Keratinocyte (primary cell): ENCODE results near the gene GRK5. TPM values are rescaled to one million over a fixed set of nuclear protein-coding genes. Genes with fewer than 3 reads are reported as not detected.

ENCODE experiments used
- DNase-seq: peaks from one replicate; pipeline ENCODE4 v3.0.0-alpha.2; 2011; ENCODE audit warnings: low read depth, missing footprints, low spot score
- FAIRE-seq: peaks from 2 replicates; lab custom pipeline; 2011; peaks lifted over from hg19 to GRCh38; lab: Jason Lieb, UNC
- H2AFZ ChIP-seq: 2 replicates; pipeline ENCODE4 v1.6.0; 2012; ENCODE audit warnings: low read length, control low read depth, inconsistent platforms; ENCODE audit not compliant: control insufficient read depth
- H3K27ac ChIP-seq: 2 replicates; pipeline ENCODE4 v1.5.1; 2011; ENCODE audit warnings: low read length; ENCODE audit not compliant: control insufficient read depth, insufficient read depth
- H3K27me3 ChIP-seq: 3 replicates; pipeline ENCODE4 v1.6.0; 2011; ENCODE audit warnings: low read length; ENCODE audit not compliant: control insufficient read depth, insufficient read depth; ENCODE audit errors: extremely low read depth
- H3K36me3 ChIP-seq, 2 experiments: 2 replicates in 1 of 2; 3 replicates in 1 of 2; pipeline ENCODE4 v1.5.1; 2011; ENCODE audit warnings: low read length in 2 of 2, mild to moderate bottlenecking in 1 of 2; ENCODE audit not compliant: control insufficient read depth in 2 of 2, insufficient read depth in 2 of 2; ENCODE audit errors: extremely low read depth in 1 of 2
- H3K4me1 ChIP-seq: 3 replicates; pipeline ENCODE4 v1.5.1; 2011; ENCODE audit warnings: low read length; ENCODE audit not compliant: control insufficient read depth, insufficient read depth; ENCODE audit errors: extremely low read depth
- H3K4me2 ChIP-seq: 3 replicates; pipeline ENCODE4 v1.6.0; 2011; ENCODE audit warnings: low read depth, low read length; ENCODE audit not compliant: control insufficient read depth, insufficient read depth; ENCODE audit errors: extremely low read depth
- H3K4me3 ChIP-seq, 3 experiments: fragments of 200-600 bp in 1 of 3; sonication (generic) in 1 of 3; 2 replicates in 2 of 3; 3 replicates in 1 of 3; pipeline ENCODE4 v1.5.1; 2011 to 2016; ENCODE audit warnings: low read length in 3 of 3, mild to moderate bottlenecking in 3 of 3, control low read depth in 2 of 3, inconsistent platforms in 1 of 3, low read depth in 1 of 3, mixed read lengths in 1 of 3, mixed run types in 1 of 3, moderate library complexity in 1 of 3; ENCODE audit not compliant: control insufficient read depth in 2 of 3, insufficient read depth in 2 of 3; ENCODE audit errors: extremely low read depth in 1 of 3
- H3K79me2 ChIP-seq: 2 replicates; pipeline ENCODE4 v1.6.0; 2012; ENCODE audit warnings: low read length; ENCODE audit not compliant: control insufficient read depth, insufficient read depth
- H3K9ac ChIP-seq: 3 replicates; pipeline ENCODE4 v1.6.0; 2011; ENCODE audit warnings: low read length; ENCODE audit not compliant: control insufficient read depth, insufficient read depth; ENCODE audit errors: extremely low read depth
- H3K9me1 ChIP-seq: 3 replicates; pipeline ENCODE4 v1.6.0; 2011; ENCODE audit warnings: low read length; ENCODE audit not compliant: control insufficient read depth, insufficient read depth; ENCODE audit errors: extremely low read depth
- H3K9me3 ChIP-seq: 2 replicates; pipeline ENCODE4 v1.5.1; 2012; ENCODE audit warnings: low read depth, low read length; ENCODE audit not compliant: control insufficient read depth
- H4K20me1 ChIP-seq: 3 replicates; pipeline ENCODE4 v1.6.0; 2011; ENCODE audit warnings: low read length; ENCODE audit not compliant: control insufficient read depth, insufficient read depth; ENCODE audit errors: extremely low read depth
- CTCF ChIP-seq, 3 experiments: IDR thresholded peaks in 1 of 3; conservative IDR thresholded peaks in 1 of 3; optimal IDR thresholded peaks in 1 of 3; 2 replicates in 2 of 3; 3 replicates in 1 of 3; pipeline versions ENCODE3 to v1.5.1; 2011; ENCODE audit warnings: low read length in 3 of 3, mild to moderate bottlenecking in 3 of 3, moderate library complexity in 2 of 3, control low read depth in 1 of 3, inconsistent platforms in 1 of 3; ENCODE audit not compliant: insufficient read depth in 2 of 3; ENCODE audit errors: extremely low read depth in 1 of 3
- EZH2 ChIP-seq: IDR thresholded peaks from one replicate; pipeline ENCODE4 v1.6.1; 2012; ENCODE audit warnings: inconsistent platforms, mild to moderate bottlenecking, low read length, moderate library complexity
- dilution Hi-C: fragments of 300-500 bp; cut with MboI; formaldehyde crosslinking; loops from one replicate; pipeline ENCODE4 v1.7.0; 2020; ENCODE audit warnings: low sequenced_read_pairs; ENCODE audit not compliant: extremely low pct_ligation_motif_present
- polyA plus RNA-seq, 5 experiments: library from polyadenylated mRNA; depleted of rRNA in 3 of 5; stranded (reverse) in 3 of 5; stranded (forward) in 1 of 5; unstranded in 1 of 5; fragments of >200 nt; gene quantifications; 1 replicate in 1 of 5; 2 replicates in 3 of 5; 3 replicates in 1 of 5; pipeline versions ENCODE4 v1.2.1 to v1.2.3, GENCODE V29; 2011 to 2012; ENCODE audit warnings: missing spikeins in 2 of 5, low read depth in 1 of 5, low replicate concordance in 1 of 5

The GRK5 gene
- polyA plus RNA-seq, 1 donor (not counting 4 experiments of a cell fraction or from before 2014, with no cell fraction given), result 7.6 TPM

- FAIRE-seq (no peak), DNase-seq (no peak)
- H3K79me2 ChIP-seq, result no peaks in the 10 kb centered on the region
- no peaks in the 10 kb centered on the region for H3K9me3 ChIP-seq
- H3K9me1 ChIP-seq, result no peaks in the 10 kb centered on the region
- TF ChIP-seq EZH2 (no peak), CTCF (optimal IDR thresholded peaks at IDR 0.05 in 1 of 3, IDR thresholded peaks at IDR 0.05 in 1 of 3, conservative IDR thresholded peaks at IDR 0.05 in 1 of 3; ENCODE audit: extremely low read depth in 1 of 3, insufficient read depth in 2 of 3, low read length in 3 of 3) (no peak)
- H3K9ac ChIP-seq, result no peak overlapping the region
- no peaks in the 10 kb centered on the region for H4K20me1 ChIP-seq
- no peaks in the 10 kb centered on the region for H3K27me3 ChIP-seq
- peaks cover 2 to 8% of the 10 kb centered on the region in 2 experiments for H3K36me3 ChIP-seq
- dilution Hi-C loops, result no loop called here
- H3K4me1 ChIP-seq, result no peaks in the 10 kb centered on the region
- H2AFZ ChIP-seq, result no peak overlapping the region
- H3K4me2 ChIP-seq, result no peak overlapping the region
- no peak overlapping the region for H3K4me3 ChIP-seq
- H3K27ac ChIP-seq, result no peak overlapping the region
Observed at GRCh38 chr10:119425881-119426170, 218.5 kb downstream of the GRK5 start.

- FAIRE-seq (no peak), DNase-seq (no peak)
- Histone ChIP-seq H4K20me1 (no peaks in the 10 kb centered on the region), H2AFZ (no peak overlapping the region), H3K27me3 (no peaks in the 10 kb centered on the region), H3K9me1 (no peaks in the 10 kb centered on the region), H3K36me3 (peaks cover 2 to 8% of the 10 kb centered on the region in 2 experiments), H3K79me2 (no peaks in the 10 kb centered on the region), H3K9ac (no peak overlapping the region), H3K4me1 (peaks cover 8% of the 10 kb centered on the region), H3K27ac (no peak overlapping the region), H3K4me3 (no peak overlapping the region), H3K4me2 (no peak overlapping the region), H3K9me3 (no peaks in the 10 kb centered on the region)
- TF ChIP-seq EZH2 (no peak), CTCF (optimal IDR thresholded peaks at IDR 0.05 in 1 of 3, IDR thresholded peaks at IDR 0.05 in 1 of 3, conservative IDR thresholded peaks at IDR 0.05 in 1 of 3; ENCODE audit: extremely low read depth in 1 of 3, insufficient read depth in 2 of 3, low read length in 3 of 3) (no peak)
- dilution Hi-C loops, result no loop called here
Observed at GRCh38 chr10:119426699-119427098, 219.3 kb downstream of the GRK5 start.
